HEK293 (cell line): ENCODE results near the gene ADAMTSL3.

ENCODE experiments used
- REPIN1 ChIP-seq: fragments of 450-650 bp; formaldehyde crosslinking; IDR thresholded peaks from 2 replicates; pipeline ENCODE4 v1.5.1; 2017; ENCODE audit warnings: missing biosample characterization, missing genetic modification characterization, low read depth
- ZNF19 ChIP-seq: fragments of 450-650 bp; formaldehyde crosslinking; IDR thresholded peaks from 2 replicates; pipeline ENCODE4; 2016; ENCODE audit warnings: missing biosample characterization, missing genetic modification characterization, low read depth
- ZNF571 ChIP-seq: fragments of 450-650 bp; formaldehyde crosslinking; IDR thresholded peaks from 2 replicates; pipeline ENCODE4 v1.5.0; 2017; ENCODE audit warnings: missing biosample characterization, missing genetic modification characterization
- TF ChIP-seq, protein P1 (sequence below): sonication (generic); formaldehyde crosslinking; IDR thresholded peaks from 2 replicates; pipeline ENCODE4 v1.8.1; 2022; ENCODE audit warnings: mild to moderate bottlenecking, moderate library complexity, missing genetic modification reagents
- TF ChIP-seq, protein P2 (sequence below): fragments of 450-650 bp; formaldehyde crosslinking; IDR thresholded peaks from 2 replicates; pipeline ENCODE4 v1.5.1; 2016; ENCODE audit warnings: missing biosample characterization, missing genetic modification characterization
- TF ChIP-seq, protein P3 (sequence below): fragments of 450-650 bp; formaldehyde crosslinking; IDR thresholded peaks from 2 replicates; pipeline ENCODE4 v1.5.1; 2016; ENCODE audit warnings: missing biosample characterization, missing genetic modification characterization

DNA sequence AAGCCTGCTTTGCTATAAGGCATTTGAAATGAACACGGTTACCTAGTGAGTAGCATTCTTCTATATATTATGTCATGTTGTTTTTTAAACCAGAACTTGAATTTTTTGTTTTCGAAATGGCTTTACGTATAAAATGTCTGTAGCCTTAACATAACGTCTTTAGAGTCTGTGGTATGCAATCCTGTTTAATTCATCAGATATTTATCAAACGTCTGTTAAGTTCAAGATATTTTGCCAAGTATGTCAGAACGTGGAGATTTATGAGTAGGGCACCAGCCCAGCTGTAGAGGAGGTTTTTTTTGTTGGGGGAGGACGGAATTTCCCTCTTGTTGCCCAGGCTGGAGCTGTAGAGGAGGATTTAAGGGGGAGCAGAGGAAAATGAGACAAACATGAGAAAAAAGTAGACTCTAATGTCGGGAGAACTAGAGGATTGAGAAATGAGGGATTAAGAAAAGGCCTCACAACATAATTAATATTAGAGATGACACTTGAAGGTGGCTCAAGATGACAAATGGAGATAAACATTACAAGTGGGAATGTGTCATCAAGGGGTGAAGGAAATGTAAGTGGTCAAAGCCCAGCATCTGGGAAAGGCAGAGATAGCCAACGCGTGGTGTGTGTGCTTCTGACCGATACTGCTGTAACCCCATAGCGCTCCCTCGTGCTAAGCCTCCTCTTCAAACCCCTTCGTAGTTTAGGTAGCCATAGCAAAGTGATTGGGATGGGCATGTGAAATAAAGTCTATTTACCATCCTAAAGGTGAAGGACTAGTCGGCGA, 427.7 kb downstream of the ADAMTSL3 start:
- TF ChIP-seq, protein P1, sequence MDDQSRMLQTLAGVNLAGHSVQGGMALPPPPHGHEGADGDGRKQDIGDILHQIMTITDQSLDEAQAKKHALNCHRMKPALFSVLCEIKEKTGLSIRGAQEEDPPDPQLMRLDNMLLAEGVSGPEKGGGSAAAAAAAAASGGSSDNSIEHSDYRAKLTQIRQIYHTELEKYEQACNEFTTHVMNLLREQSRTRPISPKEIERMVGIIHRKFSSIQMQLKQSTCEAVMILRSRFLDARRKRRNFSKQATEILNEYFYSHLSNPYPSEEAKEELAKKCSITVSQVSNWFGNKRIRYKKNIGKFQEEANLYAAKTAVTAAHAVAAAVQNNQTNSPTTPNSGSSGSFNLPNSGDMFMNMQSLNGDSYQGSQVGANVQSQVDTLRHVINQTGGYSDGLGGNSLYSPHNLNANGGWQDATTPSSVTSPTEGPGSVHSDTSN (CRISPR knock-in tag): no peak
- TF ChIP-seq REPIN1 (tag by site-specific recombination): no peak
- TF ChIP-seq, protein P2, sequence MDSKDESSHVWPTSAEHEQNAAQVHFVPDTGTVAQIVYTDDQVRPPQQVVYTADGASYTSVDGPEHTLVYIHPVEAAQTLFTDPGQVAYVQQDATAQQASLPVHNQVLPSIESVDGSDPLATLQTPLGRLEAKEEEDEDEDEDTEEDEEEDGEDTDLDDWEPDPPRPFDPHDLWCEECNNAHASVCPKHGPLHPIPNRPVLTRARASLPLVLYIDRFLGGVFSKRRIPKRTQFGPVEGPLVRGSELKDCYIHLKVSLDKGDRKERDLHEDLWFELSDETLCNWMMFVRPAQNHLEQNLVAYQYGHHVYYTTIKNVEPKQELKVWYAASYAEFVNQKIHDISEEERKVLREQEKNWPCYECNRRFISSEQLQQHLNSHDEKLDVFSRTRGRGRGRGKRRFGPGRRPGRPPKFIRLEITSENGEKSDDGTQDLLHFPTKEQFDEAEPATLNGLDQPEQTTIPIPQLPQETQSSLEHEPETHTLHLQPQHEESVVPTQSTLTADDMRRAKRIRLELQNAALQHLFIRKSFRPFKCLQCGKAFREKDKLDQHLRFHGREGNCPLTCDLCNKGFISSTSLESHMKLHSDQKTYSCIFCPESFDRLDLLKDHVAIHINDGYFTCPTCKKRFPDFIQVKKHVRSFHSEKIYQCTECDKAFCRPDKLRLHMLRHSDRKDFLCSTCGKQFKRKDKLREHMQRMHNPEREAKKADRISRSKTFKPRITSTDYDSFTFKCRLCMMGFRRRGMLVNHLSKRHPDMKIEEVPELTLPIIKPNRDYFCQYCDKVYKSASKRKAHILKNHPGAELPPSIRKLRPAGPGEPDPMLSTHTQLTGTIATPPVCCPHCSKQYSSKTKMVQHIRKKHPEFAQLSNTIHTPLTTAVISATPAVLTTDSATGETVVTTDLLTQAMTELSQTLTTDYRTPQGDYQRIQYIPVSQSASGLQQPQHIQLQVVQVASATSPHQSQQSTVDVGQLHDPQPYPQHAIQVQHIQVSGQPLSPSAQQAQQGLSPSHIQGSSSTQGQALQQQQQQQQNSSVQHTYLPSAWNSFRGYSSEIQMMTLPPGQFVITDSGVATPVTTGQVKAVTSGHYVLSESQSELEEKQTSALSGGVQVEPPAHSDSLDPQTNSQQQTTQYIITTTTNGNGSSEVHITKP (tag by site-specific recombination): no peak
- TF ChIP-seq ZNF571 (tag by site-specific recombination): no peak
- TF ChIP-seq ZNF19 (tag by site-specific recombination): no peak
- TF ChIP-seq, protein P3, sequence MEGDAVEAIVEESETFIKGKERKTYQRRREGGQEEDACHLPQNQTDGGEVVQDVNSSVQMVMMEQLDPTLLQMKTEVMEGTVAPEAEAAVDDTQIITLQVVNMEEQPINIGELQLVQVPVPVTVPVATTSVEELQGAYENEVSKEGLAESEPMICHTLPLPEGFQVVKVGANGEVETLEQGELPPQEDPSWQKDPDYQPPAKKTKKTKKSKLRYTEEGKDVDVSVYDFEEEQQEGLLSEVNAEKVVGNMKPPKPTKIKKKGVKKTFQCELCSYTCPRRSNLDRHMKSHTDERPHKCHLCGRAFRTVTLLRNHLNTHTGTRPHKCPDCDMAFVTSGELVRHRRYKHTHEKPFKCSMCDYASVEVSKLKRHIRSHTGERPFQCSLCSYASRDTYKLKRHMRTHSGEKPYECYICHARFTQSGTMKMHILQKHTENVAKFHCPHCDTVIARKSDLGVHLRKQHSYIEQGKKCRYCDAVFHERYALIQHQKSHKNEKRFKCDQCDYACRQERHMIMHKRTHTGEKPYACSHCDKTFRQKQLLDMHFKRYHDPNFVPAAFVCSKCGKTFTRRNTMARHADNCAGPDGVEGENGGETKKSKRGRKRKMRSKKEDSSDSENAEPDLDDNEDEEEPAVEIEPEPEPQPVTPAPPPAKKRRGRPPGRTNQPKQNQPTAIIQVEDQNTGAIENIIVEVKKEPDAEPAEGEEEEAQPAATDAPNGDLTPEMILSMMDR (tag by site-specific recombination): no peak
